ENCODE measurements around the gene DCANP1.

Gene DCANP1

DNA sequence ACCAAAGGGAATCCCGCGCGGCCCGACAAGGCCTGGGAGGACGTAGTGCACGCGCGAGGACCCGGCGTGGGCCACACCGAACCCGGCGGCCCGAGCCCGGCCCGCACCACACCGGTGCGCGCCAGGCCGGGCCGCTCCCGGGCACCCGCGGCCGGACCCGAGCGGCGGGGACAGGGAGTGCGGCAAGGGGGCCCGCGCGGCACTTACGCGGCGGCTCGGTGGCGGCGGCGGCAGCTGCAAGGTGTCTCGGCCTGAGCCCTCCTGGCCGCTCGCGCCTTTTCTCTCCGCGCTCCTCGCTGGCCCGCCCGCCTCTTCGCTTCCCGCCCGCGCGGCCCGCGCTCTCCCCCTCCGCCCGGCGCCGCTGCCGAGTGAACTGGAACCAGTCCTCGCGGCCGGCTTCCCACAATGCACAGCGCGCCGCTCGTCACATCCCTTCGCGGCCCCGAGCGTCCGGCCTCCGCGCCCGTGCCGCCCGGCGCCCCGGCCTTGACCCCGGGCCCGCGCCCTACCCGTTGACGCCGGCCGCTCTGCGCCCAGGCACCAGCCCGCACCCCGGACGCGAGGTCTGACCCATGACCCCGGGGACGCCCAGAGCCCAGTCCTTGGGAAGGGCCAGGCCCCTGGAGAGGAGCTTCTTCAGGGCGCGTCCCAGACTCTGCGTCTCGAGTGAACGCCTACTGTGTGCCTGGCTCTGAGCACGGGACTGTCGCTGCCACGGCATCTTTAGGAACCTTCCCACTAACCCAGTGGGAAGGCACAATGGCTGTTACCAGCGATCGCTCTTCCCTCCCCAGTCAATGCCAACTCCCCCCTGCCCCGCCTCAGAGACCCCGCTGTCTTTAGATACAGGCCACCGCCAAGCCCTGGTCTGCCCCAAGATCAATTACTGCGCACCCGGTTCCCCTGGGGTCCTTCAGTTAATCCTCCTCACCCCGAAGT, 48.0 kb downstream of the DCANP1 start, which contains the start of gene MACROH2A1:
Gene MACROH2A1 (minus strand): TSS at position 377 of the 939 bp plus-strand sequence. CDS start 10,138 bp downstream, outside the sequence.
- H3K27ac Mint-ChIP-seq (ENCODE audit: low read depth), result peak within 1 kb of the TSS; percentile 94
- no peaks in the 10 kb centered on the region for H3K9me3 Mint-ChIP-seq
- H3K36me3 Mint-ChIP-seq (ENCODE audit: insufficient read depth), result peaks cover 4% of the 10 kb centered on the region
- H3K4me3 Mint-ChIP-seq, result peak within 1 kb of the TSS; percentile 84
- ATAC-seq (replicated peaks; ENCODE audit: extremely low read depth, poor library complexity, severe bottlenecking) (peak; percentile 87), DNase-seq (ENCODE audit: low spot score in 2 of 2) (peak; percentile 60 to 65)
- no peaks in the 10 kb centered on the region for H3K27me3 Mint-ChIP-seq
- H3K4me1 Mint-ChIP-seq, result peaks cover 36% of the 10 kb centered on the region

DNA sequence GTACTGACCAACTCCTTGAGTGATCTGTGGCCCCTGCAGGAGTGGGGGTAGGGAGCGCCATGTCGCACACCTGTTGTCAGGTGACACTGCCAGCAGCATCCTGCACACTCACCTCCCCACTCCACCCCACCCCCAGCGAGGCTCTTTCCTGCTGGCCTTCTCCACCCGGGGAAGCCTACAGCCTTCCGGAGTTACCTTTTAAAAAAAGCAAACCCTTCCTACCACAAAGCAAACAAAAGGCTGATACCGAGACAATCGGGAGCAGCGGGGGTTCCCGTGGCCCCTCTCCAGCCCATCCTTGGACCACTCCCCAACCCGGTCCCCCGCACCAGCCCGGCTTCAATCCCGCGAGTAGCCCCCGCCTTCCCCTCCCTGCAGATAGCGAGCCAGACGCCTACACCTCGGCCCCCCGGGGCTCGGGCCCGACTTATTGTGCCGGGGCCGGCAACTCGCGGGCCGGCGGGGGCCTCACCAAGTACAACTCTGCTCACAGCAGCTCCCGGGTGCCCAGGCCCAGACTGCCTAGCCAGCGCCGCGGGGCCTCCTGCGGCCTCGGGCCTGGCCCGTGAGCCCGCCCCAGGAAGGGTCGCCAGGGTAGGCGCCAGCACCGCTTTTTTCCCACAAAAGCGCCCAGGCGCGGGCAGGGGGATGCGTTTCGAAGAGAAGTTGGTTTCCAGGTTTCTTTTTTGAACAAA, 48.8 kb downstream of the DCANP1 start:
- ATAC-seq (replicated peaks; ENCODE audit: extremely low read depth, poor library complexity, severe bottlenecking) (peak; percentile 29), DNase-seq (ENCODE audit: low spot score in 2 of 2) (no peak)
- H3K4me1 Mint-ChIP-seq, result peaks cover 43% of the 10 kb centered on the region
- no peaks in the 10 kb centered on the region for H3K9me3 Mint-ChIP-seq
- H3K4me3 Mint-ChIP-seq, result peak overlapping the region; percentile 84
- peak overlapping the region; percentile 77 for H3K27ac Mint-ChIP-seq (ENCODE audit: low read depth)
- H3K36me3 Mint-ChIP-seq (ENCODE audit: insufficient read depth), result peaks cover 4% of the 10 kb centered on the region
- no peaks in the 10 kb centered on the region for H3K27me3 Mint-ChIP-seq

DNA sequence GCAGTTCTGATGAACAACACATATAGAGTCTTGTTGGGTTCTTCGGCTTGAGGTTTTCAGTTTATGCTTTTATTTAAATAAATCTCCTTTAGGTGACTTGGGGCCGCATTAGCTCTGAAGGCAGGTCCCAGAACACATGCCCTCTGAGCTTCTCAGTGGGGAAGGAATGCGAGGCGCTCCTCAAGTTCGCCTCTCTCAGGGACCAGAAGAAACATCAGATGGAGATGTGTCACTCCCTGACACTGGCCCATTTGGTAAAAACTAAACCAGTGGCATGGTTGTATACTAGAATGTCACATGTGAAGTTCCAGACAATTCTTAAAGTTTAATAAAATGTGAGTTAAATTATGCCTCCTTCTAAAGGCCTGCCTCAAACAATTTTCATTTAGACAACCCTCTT, 50.1 kb downstream of the DCANP1 start:
- no peak for ATAC-seq (replicated peaks; ENCODE audit: extremely low read depth, poor library complexity, severe bottlenecking)
- Mint-ChIP-seq H3K27me3 (no peaks in the 10 kb centered on the region), H3K4me3 (peak overlapping the region; percentile 84), H3K9me3 (no peaks in the 10 kb centered on the region), H3K4me1 (peaks cover 55% of the 10 kb centered on the region), H3K27ac (ENCODE audit: low read depth) (no peak overlapping the region), H3K36me3 (ENCODE audit: insufficient read depth) (peaks cover 6% of the 10 kb centered on the region)
- DNase-seq (ENCODE audit: low spot score in 2 of 2), result no peak

DNA sequence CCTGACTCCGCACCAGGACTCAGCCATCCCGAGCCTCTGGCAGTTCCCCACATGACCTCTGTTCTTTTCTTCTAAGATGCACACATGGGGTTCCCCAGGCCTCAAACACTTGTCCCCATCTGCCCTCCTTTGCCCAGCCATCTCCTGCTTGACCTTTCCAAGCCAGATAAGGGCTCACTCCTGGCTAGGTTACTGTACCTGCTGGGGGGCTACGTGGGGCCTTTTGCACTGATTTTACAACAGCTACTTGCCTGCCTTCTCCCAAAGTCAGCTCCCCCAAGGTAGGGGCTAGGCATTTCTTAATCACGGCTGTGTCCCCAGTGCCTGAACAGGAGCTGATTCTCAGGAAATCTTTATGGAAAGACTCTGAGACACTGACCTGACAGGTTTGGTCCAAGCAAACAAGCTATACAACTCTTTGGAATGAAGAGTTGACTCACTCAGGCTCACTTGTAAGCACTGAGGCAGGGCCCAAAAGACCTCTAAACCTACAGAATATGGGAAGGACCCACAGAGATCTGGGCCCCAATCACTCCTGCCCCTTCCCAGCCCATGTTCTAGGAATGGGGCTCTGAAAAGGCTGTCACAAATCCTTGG, 50.6 kb downstream of the DCANP1 start:
- H3K4me3 Mint-ChIP-seq, result no peak overlapping the region
- H3K4me1 Mint-ChIP-seq, result peaks cover 61% of the 10 kb centered on the region
- ATAC-seq (replicated peaks; ENCODE audit: extremely low read depth, poor library complexity, severe bottlenecking) (no peak), DNase-seq (ENCODE audit: low spot score in 2 of 2) (no peak)
- H3K36me3 Mint-ChIP-seq (ENCODE audit: insufficient read depth), result peaks cover 7% of the 10 kb centered on the region
- peak overlapping the region; percentile 22 for H3K27ac Mint-ChIP-seq (ENCODE audit: low read depth)
- no peaks in the 10 kb centered on the region for H3K27me3 Mint-ChIP-seq
- no peaks in the 10 kb centered on the region for H3K9me3 Mint-ChIP-seq

DNA sequence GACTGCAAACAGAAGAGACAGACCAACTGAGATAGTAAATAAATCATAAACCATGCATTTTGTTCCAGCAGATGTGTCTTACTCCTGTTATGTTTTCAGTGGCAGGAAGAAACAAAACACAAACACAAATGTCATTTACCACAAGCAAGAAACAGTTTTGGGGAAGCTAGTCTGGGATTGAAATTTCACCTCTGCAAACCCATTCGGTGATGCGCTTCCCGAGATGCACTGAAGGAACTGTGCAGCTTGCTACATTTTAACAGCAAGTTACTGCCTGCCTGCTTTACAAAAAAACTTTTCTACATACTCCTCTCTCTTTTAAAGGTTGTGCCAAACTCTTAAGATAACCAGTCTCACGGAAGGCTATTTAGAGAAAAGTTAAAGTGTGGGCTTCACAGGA, 51.3 kb downstream of the DCANP1 start:
- peaks cover 10% of the 10 kb centered on the region for H3K36me3 Mint-ChIP-seq (ENCODE audit: insufficient read depth)
- peak overlapping the region; percentile 23 for H3K27ac Mint-ChIP-seq (ENCODE audit: low read depth)
- H3K9me3 Mint-ChIP-seq, result no peaks in the 10 kb centered on the region
- H3K27me3 Mint-ChIP-seq, result no peaks in the 10 kb centered on the region
- ATAC-seq (replicated peaks; ENCODE audit: extremely low read depth, poor library complexity, severe bottlenecking) (no peak), DNase-seq (ENCODE audit: low spot score in 2 of 2) (no peak)
- peaks cover 65% of the 10 kb centered on the region for H3K4me1 Mint-ChIP-seq
- no peak overlapping the region for H3K4me3 Mint-ChIP-seq

DNA sequence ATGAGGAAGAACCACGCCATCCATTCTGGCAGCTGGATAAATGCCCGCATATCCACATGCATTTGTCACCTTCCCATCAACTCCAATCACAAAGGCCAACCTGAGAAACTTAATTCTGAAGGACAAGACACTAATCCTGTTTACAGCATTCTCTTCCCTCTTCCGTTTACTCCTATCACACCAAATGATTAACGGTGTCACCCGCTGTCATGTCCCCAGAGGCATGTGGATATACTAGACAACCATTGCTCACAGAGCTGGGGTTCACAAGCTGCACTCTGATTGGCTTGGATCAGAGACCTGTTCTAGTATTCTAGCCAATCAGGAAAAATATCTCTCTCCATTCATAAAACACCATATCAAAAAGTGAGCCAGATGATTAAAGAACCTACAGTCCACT, 51.7 kb downstream of the DCANP1 start:
- Mint-ChIP-seq H3K27me3 (no peaks in the 10 kb centered on the region), H3K36me3 (ENCODE audit: insufficient read depth) (peaks cover 10% of the 10 kb centered on the region), H3K27ac (ENCODE audit: low read depth) (peak overlapping the region; percentile 23), H3K4me3 (no peak overlapping the region), H3K4me1 (peaks cover 68% of the 10 kb centered on the region), H3K9me3 (no peaks in the 10 kb centered on the region)
- ATAC-seq (replicated peaks; ENCODE audit: extremely low read depth, poor library complexity, severe bottlenecking) (no peak), DNase-seq (ENCODE audit: low spot score in 2 of 2) (no peak)
